ENCODE data around the gene APOO.
A peak's percentile ranks its signal among the peaks of the same experiment; 100 is the strongest.

The APOO gene
- 8.2 to 42.4 (median 17.0) reads per million in 17 experiments for total RNA-seq

DNA sequence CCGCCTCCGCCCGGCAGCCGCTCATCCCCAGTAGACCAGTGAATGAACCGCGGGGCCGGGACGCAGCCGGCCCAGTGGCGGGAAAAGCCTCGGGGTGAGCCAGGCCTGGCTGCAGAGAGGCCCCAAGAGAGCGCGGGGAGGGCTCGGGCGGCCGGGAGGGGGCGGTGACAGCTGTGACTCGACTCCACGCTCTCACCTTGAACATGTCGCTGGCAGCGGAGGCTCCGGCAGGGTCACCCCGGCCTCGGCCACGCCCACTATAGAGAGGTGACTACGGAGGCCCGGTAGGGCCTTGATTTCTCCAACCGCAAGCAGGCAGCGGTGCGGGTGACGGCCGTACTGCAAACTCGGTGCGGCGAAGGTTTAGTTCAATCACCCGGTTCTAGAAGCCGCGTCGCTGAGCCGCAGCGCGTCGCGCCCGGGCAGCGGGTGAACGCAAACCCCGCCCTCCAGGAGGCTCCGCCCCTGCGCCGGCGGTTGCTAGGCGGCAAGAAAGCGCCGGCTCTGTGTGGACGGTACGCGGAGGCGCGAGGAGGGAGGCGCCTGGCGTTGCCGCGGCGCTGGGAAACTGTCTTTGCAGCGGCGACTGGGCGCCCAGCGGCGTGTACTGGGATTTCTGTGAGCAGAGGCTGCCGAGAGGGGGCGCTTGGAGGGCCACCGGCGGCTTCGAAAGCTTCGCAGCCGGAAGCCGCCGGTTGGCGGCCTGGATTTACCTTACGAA is at the start of gene APOO, which contains the start of gene CXorf58:
APOO (minus strand) TSS at position 441 of the 721 bp plus-strand sequence; CDS start at position 205, 236 bp downstream.
CXorf58 (plus strand) TSS at position 509 of the 721 bp plus-strand sequence. CDS start 2,297 bp downstream, outside the sequence.
- peak; percentile 95 to 96 (median 96) for DNase-seq

DNA sequence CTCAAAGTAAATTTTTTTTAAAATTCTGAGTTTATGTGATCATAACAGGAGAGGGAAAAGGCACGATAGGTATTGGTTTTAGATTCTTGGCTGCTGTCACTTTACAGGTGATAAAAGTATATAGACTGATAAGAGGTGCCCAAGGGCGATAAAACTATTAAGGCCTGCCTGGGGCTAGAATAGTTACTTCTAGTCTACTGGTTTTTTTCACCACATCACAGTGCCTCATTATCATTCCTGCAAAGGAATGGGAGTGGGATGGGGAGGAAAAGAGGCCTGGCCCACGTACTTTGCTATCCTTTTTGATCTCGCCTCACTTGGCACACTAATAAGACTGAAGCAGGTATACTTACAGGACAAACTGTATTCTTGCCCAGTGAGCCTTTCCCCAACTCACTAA is 46.7 kb upstream of the APOO start:
- DNase-seq: no peak

GRCh38 chrX:23953908-23954269 is 46.2 kb upstream of the APOO start:
- peak in 3 of 4 experiments; percentile 1 to 28 (median 15) for DNase-seq

GRCh38 chrX:23952984-23953907 is 45.5 kb upstream of the APOO start:
- DNase-seq: peak; percentile 29 to 64 (median 48)

DNA sequence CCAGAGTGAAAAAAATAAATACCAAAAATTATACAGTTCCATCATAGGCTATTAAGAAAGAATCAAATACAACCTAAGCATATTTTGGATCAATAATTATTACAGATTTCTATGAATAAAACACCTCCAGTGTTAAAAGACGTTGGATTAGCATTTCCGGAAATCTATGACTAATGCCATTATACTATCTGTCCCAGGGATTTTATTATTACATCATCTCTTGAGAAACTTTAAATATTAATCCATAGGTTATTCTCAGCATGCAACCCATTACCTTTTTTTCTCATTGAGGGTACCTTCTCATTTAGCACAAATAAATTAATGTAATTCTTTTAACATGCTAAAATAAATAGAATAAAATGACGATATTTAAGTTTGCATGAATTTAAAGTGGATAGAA is 44.7 kb upstream of the APOO start:
- DNase-seq: no peak

DNA sequence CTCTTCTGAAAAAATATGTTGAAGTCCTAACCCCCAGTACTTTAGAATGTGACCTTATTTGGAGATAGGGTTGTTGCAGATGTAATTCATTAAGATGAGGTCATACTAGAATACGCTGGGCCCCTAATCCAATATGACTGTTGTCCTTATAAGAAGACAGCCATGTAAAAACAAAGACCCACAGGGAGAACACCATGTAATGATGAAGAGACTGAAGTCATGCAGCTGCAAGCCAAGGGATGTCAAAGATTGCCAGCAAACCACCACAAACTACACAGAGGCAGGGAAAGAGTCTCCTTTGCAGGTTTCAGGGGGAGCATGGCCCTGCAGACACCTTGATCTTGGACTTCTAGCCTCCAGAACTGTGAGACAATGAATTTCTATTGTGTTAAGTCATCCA is 37.5 kb upstream of the APOO start:
- no peak for DNase-seq

DNA sequence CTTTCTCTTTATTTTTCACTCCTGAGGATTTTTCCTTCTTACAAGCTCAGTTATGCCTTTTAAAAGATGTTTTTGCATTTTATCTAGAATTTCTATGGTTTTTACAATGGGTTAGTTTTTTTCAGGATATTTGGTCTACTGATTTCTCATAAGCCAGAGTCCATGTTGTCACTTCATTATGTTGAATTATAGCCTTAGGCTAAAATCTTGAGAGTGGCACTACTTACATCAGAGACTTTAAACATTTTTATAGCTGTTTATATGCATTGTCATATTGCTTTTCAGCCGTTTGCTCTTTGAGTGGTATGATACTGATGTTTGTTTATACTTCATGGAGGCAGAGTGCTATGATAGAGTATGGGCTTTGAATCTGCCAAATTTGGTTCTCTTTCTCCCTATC is 36.5 kb upstream of the APOO start:
- DNase-seq: no peak

DNA sequence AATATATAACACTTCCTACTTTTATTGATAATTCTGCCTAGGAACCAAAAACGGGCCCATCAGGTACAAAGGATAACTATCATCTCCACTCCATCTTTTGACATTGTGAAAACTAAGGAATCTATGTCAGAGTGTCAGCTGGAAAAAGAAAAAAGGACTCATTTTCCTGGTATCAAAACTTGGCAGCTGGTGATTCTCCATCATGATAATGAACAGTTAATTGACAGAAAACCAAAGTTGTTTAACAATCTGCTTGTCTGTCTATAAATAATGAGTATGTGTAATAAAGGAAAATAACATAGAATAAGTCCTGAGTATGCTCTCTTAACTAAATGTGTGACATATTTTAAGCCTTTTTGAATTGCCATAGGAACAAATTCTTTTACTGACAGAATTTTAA is 31.5 kb upstream of the APOO start:
- no peak for DNase-seq

DNA sequence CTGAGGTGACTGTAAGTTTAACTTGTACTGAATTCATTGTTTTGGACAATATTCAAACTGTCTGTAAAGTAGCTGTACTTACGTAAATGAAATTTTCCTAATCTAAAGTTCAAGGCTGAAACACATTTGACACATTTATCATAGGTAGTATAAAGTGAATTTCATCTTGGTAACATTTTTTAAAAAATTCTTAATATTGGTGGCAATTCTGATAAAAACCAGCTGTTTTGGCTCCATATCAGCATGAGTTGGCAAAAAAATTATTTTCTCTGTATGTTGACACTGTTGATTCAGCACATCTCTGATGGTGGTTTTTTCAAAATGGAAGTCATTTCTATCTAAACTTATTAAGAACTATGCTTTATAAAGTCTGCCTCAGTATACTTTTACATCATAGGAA is 31.0 kb upstream of the APOO start:
- DNase-seq: no peak

DNA sequence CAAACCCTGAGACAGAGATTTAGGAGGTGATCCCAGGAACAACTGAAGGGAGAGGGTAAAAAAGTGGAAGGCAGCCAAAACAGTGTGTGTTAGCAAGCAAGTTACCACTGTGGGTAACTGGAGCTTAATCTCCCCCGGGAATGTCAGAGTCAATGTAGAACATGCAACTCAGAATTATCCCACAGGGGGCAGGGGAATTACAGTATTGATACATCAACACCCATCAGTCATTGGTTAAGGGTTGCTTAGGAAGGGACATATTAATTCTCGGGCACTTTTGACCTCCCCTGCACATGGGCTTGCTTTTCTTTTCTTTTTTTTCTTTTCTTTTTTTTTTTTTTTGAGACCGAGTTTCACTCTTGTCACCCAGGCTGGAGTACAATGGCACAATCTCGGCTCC is 29.4 kb upstream of the APOO start:
- DNase-seq: no peak

DNA sequence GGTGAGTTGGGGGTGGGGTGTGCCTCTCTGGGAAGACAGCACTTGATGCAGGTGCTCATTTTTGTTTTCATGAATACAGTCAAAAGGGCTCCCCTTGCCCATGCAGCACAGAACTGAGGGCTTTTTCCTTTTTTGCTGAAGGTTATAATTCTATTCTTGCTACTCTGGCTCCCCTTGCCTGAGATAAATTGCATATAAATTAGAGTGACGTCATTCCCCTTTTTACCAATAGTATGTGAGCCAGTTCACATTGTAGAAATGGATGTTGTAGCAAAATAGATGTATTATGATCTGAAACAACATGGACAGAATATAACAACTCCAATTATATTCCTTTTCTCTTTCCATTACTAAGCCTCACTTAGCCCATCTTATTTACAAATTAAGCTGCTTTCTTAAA is 28.4 kb upstream of the APOO start:
- DNase-seq: no peak

- no peak for DNase-seq
These were observed 27.4 kb upstream of the APOO start for GRCh38 chrX:23935106-23935505.

DNA sequence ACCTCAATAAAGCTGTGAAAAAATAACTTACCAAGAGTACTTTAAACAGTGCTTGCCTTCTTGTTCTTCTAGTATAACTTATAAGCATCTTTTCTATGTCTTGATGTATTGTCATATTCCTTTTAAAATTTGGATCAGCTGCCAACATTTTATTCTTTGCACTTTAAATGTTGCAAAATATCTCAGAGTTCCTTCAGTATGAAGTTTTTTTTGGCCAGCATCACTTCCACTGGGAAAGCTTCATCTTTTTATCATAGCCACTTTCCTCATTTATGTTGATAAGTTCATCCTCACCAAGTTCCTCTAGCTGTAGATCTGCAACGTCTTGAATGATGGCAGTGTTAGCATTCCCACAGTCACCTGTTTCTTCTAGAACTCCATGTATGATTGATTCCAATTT is 24.3 kb upstream of the APOO start:
- no peak for DNase-seq

GRCh38 chrX:23930894-23931604 is 23.3 kb upstream of the APOO start:
- peak in 2 of 4 experiments; percentile 20 to 41 for DNase-seq

DNA sequence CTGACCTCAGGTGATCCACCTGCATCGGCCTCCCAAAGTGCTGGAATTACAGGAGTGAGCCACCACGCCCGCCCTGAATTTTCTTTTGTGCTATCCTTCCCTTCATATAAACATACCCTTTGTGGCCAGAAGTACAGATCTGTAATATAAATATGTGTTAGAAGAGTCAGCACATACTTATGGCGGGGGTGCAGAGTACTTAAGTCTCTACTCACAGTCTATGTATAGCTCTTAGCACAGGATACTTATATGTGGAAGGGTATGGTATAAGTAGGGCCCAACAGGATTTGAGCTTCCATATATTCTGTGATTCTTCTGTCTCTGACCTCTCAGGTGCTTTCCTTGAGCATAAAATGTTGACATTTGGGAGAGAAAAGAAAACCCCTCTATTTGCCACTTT is 18.3 kb upstream of the APOO start:
- DNase-seq: no peak

- no peak for DNase-seq
These were observed 12.1 kb upstream of the APOO start for GRCh38 chrX:23919706-23920320.

DNA sequence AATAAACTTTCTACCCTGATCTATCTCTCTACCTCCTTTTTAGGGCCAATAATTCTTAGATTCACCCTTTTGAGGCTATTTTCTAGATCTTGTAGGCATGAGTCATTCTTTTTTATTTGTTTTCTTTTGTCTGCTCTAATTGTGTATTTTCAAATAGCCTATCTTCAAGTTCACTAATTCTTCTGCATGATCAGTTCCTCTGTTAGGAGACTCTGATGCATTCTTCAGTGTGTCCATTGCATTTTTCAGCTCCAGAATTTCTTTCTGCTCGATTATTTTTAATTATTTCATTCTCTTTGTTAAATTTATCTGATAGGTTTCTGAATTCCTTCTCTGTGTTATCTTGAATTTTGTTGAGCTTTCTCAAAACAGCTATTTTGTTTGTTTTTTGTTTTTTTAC is 11.4 kb upstream of the APOO start:
- no peak for DNase-seq

DNA sequence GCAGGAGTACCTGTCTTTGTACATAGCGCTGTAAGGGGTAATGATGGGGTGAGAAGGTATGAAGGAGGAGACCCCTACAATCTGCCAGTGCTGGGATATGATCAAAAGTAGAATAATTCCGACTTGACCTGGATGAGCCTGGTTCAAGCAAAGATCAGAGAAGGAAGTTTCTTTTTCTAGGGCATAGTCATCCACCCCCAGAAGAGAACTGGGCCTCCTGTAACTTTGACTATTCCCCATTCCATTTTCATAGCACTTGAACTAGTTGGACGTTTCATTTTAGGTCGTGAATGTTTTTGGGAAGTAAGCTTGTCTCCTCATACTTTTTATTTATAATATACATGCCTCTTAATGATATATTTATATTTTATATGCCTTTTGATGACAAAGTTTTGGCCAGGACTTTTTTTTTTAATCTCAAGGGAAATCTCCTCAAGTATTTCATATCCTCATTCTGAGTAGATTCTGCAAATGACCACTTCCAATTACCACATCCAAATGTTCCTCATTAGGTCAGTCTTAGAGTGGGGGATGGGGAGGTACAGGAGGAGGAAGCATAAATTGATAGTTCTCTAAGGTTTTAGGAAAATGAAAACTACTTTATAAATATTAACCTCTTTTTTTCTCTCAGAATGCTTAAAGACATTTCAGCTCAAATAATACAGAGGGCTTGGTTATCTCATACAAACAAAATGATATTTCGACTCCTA is 3.5 kb upstream of the APOO start:
- DNase-seq: peak; percentile 15 to 84 (median 62)

- no peak for DNase-seq
These were observed 674 bp upstream of the APOO start for GRCh38 chrX:23908219-23909004.

DNA sequence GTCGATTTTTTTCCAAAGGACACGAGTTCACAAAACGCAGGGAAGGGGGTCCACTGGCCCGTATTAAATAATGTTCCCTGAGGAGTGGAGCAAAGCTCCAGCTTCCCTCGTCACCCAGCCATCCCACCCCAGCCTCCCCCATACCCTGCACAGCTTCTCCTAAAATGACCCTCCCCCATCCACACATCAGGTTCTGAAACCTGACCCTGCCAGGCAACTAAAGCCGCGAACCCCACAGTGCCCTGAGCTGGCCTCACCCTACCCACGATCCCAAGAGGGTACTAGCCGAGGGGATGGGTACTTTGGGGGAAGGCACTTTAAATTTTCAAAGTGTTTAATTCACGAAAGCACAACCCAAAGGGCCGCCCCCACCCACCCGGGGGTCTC is 634 bp downstream of the APOO start:
- no peak for DNase-seq

- no peak for DNase-seq
These were observed 3.6 kb downstream of the APOO start for GRCh38 chrX:23904096-23904495.

All from suppressor macrophage (primary cell).